ENCODE data around the gene SLC25A26. TPM values are rescaled to one million over a fixed set of nuclear protein-coding genes. Genes with fewer than 3 reads are reported as not detected.

SLC25A26 gene
- total and polyA plus RNA-seq, 2 of the 13 experiments (the other 11 are each of a cell fraction or from before 2014, with no cell fraction given), result 23.1 to 32.7 TPM

DNA sequence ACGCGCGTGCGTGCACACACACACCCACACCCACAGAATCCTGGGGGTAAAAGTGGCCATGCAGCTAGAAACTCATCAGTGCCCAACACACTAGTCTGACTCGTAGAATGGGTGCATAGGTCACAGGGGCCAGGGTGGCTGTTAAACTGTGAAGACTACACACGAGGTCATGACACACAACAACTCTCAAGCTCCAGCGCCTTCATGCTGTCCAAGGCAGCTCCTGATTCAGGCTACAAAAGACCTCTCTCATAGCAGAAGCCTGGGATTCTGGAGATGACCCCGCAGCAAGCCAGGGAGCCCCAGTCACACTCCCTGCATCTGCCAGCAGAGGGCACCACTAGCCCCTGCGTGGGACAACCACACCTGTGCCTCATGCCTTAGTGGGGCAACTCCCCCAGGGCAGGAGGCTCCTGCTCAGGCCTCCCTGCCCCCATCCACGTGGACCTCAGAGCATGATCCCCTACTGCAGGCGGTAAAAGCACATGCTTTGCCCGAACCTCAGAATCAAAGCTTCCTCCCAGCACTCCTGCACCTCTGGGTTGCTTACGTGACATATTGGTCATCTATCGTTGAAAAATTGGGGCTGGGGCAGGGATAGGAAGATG, 186.9 kb downstream of the SLC25A26 start (continued):
- TF ChIP-seq, protein P1, sequence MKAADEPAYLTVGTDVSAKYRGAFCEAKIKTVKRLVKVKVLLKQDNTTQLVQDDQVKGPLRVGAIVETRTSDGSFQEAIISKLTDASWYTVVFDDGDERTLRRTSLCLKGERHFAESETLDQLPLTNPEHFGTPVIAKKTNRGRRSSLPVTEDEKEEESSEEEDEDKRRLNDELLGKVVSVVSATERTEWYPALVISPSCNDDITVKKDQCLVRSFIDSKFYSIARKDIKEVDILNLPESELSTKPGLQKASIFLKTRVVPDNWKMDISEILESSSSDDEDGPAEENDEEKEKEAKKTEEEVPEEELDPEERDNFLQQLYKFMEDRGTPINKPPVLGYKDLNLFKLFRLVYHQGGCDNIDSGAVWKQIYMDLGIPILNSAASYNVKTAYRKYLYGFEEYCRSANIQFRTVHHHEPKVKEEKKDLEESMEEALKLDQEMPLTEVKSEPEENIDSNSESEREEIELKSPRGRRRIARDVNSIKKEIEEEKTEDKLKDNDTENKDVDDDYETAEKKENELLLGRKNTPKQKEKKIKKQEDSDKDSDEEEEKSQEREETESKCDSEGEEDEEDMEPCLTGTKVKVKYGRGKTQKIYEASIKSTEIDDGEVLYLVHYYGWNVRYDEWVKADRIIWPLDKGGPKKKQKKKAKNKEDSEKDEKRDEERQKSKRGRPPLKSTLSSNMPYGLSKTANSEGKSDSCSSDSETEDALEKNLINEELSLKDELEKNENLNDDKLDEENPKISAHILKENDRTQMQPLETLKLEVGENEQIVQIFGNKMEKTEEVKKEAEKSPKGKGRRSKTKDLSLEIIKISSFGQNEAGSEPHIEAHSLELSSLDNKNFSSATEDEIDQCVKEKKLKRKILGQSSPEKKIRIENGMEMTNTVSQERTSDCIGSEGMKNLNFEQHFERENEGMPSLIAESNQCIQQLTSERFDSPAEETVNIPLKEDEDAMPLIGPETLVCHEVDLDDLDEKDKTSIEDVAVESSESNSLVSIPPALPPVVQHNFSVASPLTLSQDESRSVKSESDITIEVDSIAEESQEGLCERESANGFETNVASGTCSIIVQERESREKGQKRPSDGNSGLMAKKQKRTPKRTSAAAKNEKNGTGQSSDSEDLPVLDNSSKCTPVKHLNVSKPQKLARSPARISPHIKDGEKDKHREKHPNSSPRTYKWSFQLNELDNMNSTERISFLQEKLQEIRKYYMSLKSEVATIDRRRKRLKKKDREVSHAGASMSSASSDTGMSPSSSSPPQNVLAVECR (CRISPR knock-in tag; IDR thresholded peaks at IDR 0.05; ENCODE audit: borderline replicate concordance), result peak; percentile 41; the same call in 1 of the 2 replicates
- TF ChIP-seq ZNF326 (CRISPR knock-in tag; IDR thresholded peaks at IDR 0.05; ENCODE audit: borderline replicate concordance), result no peak
- TF ChIP-seq ZNF598 (CRISPR knock-in tag; IDR thresholded peaks at IDR 0.05; ENCODE audit: borderline replicate concordance), result 0 out of 2 replicates have a peak, but pooled peaks have one; percentile 36
- no peak for TF ChIP-seq CCAR2 (optimal IDR thresholded peaks at IDR 0.05; ENCODE audit: low read depth, low read length)
- TF ChIP-seq NR2F2 (IDR thresholded peaks at IDR 0.05; ENCODE audit: borderline replicate concordance, low read depth), result no peak
- TF ChIP-seq NFYC (CRISPR knock-in tag; IDR thresholded peaks at IDR 0.05), result no peak
- TF ChIP-seq KLF16 (CRISPR knock-in tag; IDR thresholded peaks at IDR 0.05), result peak in 1 of 2 experiments; percentile 50; a peak in 1 of 4 replicates
- TF ChIP-seq, protein P2, sequence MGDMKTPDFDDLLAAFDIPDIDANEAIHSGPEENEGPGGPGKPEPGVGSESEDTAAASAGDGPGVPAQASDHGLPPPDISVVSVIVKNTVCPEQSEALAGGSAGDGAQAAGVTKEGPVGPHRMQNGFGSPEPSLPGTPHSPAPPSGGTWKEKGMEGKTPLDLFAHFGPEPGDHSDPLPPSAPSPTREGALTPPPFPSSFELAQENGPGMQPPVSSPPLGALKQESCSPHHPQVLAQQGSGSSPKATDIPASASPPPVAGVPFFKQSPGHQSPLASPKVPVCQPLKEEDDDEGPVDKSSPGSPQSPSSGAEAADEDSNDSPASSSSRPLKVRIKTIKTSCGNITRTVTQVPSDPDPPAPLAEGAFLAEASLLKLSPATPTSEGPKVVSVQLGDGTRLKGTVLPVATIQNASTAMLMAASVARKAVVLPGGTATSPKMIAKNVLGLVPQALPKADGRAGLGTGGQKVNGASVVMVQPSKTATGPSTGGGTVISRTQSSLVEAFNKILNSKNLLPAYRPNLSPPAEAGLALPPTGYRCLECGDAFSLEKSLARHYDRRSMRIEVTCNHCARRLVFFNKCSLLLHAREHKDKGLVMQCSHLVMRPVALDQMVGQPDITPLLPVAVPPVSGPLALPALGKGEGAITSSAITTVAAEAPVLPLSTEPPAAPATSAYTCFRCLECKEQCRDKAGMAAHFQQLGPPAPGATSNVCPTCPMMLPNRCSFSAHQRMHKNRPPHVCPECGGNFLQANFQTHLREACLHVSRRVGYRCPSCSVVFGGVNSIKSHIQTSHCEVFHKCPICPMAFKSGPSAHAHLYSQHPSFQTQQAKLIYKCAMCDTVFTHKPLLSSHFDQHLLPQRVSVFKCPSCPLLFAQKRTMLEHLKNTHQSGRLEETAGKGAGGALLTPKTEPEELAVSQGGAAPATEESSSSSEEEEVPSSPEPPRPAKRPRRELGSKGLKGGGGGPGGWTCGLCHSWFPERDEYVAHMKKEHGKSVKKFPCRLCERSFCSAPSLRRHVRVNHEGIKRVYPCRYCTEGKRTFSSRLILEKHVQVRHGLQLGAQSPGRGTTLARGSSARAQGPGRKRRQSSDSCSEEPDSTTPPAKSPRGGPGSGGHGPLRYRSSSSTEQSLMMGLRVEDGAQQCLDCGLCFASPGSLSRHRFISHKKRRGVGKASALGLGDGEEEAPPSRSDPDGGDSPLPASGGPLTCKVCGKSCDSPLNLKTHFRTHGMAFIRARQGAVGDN (CRISPR knock-in tag; IDR thresholded peaks at IDR 0.05), result peak; percentile 75
- TF ChIP-seq, protein P3, sequence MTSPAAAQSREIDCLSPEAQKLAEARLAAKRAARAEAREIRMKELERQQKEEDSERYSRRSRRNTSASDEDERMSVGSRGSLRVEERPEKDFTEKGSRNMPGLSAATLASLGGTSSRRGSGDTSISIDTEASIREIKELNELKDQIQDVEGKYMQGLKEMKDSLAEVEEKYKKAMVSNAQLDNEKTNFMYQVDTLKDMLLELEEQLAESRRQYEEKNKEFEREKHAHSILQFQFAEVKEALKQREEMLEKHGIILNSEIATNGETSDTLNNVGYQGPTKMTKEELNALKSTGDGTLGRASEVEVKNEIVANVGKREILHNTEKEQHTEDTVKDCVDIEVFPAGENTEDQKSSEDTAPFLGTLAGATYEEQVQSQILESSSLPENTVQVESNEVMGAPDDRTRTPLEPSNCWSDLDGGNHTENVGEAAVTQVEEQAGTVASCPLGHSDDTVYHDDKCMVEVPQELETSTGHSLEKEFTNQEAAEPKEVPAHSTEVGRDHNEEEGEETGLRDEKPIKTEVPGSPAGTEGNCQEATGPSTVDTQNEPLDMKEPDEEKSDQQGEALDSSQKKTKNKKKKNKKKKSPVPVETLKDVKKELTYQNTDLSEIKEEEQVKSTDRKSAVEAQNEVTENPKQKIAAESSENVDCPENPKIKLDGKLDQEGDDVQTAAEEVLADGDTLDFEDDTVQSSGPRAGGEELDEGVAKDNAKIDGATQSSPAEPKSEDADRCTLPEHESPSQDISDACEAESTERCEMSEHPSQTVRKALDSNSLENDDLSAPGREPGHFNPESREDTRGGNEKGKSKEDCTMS (CRISPR knock-in tag; conservative IDR thresholded peaks at IDR 0.05), result no peak
- TF ChIP-seq ZNF563 (CRISPR knock-in tag; IDR thresholded peaks at IDR 0.05), result no peak
- TF ChIP-seq ZNF549 (CRISPR knock-in tag; IDR thresholded peaks at IDR 0.05), result no peak
- no peak for TF ChIP-seq ZKSCAN5 (CRISPR knock-in tag; IDR thresholded peaks at IDR 0.05)
- TF ChIP-seq, protein P4, sequence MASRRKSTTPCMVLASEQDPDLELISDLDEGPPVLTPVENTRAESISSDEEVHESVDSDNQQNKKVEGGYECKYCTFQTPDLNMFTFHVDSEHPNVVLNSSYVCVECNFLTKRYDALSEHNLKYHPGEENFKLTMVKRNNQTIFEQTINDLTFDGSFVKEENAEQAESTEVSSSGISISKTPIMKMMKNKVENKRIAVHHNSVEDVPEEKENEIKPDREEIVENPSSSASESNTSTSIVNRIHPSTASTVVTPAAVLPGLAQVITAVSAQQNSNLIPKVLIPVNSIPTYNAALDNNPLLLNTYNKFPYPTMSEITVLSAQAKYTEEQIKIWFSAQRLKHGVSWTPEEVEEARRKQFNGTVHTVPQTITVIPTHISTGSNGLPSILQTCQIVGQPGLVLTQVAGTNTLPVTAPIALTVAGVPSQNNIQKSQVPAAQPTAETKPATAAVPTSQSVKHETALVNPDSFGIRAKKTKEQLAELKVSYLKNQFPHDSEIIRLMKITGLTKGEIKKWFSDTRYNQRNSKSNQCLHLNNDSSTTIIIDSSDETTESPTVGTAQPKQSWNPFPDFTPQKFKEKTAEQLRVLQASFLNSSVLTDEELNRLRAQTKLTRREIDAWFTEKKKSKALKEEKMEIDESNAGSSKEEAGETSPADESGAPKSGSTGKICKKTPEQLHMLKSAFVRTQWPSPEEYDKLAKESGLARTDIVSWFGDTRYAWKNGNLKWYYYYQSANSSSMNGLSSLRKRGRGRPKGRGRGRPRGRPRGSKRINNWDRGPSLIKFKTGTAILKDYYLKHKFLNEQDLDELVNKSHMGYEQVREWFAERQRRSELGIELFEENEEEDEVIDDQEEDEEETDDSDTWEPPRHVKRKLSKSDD (CRISPR knock-in tag; IDR thresholded peaks at IDR 0.05; ENCODE audit: low read depth), result no peak
- no peak for TF ChIP-seq NFIB (CRISPR knock-in tag; IDR thresholded peaks at IDR 0.05; ENCODE audit: borderline replicate concordance)
